IMR-90 (cell line): Measurements from ENCODE around the gene CALHM1.

Experiments
- CEBPB ChIP-seq: IDR thresholded peaks from 2 replicates; pipeline ENCODE4 v1.6.1; 2012; ENCODE audit warnings: low read depth, low read length, improper control_type of control experiment
- MXI1 ChIP-seq: IDR thresholded peaks from 2 replicates; pipeline ENCODE4 v1.6.1; 2012; ENCODE audit warnings: low read depth, mild to moderate bottlenecking, low read length, moderate library complexity, borderline replicate concordance
- POLR2A ChIP-seq: IDR thresholded peaks from 2 replicates; pipeline ENCODE4 v1.6.1; 2012; ENCODE audit warnings: mild to moderate bottlenecking, low read depth, low read length
- TF ChIP-seq, protein P1 (sequence below): conservative IDR thresholded peaks from 2 replicates; pipeline ENCODE4 v1.5.1; 2012; ENCODE audit warnings: mild to moderate bottlenecking, low read depth, low read length, improper control_type of control experiment
- TF ChIP-seq, protein P2 (sequence below): fragments of 150-350 bp; IDR thresholded peaks from 2 replicates; pipeline ENCODE4 v1.6.1; 2017; ENCODE audit warnings: mild to moderate bottlenecking, antibody characterized with exemption, low read length, low read depth
- TF ChIP-seq, protein P3 (sequence below): fragments of 150-350 bp; IDR thresholded peaks from 2 replicates; pipeline ENCODE4 v1.6.1; 2016; ENCODE audit warnings: low read depth, mild to moderate bottlenecking, low read length, moderate library complexity, borderline replicate concordance

- TF ChIP-seq, protein P1, sequence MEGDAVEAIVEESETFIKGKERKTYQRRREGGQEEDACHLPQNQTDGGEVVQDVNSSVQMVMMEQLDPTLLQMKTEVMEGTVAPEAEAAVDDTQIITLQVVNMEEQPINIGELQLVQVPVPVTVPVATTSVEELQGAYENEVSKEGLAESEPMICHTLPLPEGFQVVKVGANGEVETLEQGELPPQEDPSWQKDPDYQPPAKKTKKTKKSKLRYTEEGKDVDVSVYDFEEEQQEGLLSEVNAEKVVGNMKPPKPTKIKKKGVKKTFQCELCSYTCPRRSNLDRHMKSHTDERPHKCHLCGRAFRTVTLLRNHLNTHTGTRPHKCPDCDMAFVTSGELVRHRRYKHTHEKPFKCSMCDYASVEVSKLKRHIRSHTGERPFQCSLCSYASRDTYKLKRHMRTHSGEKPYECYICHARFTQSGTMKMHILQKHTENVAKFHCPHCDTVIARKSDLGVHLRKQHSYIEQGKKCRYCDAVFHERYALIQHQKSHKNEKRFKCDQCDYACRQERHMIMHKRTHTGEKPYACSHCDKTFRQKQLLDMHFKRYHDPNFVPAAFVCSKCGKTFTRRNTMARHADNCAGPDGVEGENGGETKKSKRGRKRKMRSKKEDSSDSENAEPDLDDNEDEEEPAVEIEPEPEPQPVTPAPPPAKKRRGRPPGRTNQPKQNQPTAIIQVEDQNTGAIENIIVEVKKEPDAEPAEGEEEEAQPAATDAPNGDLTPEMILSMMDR, result no peak
- TF ChIP-seq, protein P2, sequence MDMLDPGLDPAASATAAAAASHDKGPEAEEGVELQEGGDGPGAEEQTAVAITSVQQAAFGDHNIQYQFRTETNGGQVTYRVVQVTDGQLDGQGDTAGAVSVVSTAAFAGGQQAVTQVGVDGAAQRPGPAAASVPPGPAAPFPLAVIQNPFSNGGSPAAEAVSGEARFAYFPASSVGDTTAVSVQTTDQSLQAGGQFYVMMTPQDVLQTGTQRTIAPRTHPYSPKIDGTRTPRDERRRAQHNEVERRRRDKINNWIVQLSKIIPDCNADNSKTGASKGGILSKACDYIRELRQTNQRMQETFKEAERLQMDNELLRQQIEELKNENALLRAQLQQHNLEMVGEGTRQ, result no peak
- TF ChIP-seq CEBPB (no peak), POLR2A (no peak), MXI1 (no peak)
- TF ChIP-seq, protein P3, sequence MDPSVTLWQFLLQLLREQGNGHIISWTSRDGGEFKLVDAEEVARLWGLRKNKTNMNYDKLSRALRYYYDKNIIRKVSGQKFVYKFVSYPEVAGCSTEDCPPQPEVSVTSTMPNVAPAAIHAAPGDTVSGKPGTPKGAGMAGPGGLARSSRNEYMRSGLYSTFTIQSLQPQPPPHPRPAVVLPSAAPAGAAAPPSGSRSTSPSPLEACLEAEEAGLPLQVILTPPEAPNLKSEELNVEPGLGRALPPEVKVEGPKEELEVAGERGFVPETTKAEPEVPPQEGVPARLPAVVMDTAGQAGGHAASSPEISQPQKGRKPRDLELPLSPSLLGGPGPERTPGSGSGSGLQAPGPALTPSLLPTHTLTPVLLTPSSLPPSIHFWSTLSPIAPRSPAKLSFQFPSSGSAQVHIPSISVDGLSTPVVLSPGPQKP, result no peak
Measured at GRCh38 chr10:103450201-103450695, 8.5 kb downstream of the CALHM1 start.
